ENCODE measurements around the gene PEPD.

DNA sequence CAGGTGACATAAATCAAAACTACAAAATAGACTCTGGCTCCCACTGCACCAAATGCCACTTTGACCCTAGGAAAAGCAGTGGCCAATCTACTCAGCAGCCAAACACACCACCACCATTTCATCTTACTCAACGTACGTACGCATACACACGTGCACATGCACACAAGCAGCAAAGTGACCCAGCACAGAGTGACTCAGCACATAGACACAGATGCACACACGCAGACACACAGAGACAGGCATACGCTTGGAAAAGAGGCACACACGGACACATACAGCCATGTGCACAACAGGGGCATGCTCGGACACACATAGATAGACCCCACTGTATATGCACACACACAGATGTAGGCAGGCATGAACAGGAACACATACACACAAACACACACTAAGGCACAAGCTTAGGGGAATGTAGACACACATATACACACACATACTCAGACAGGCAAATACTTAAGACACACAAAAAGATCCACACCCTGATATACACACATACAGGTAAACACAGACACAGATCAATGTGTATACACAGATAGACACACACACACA is 37.3 kb downstream of the PEPD start:
- TF ChIP-seq GATA2 (IDR thresholded peaks at IDR 0.05; ENCODE audit: low read depth, low read length) (no peak), GATA3 (IDR thresholded peaks at IDR 0.05; ENCODE audit: low read depth, low read length) (no peak)

All from SH-SY5Y (cell line).